NCI-H226 (cell line): ENCODE measurements around the gene PRR12.
"Not testable (repeated sequence)": the region's sequence is repeated elsewhere in the genome, so short reads cannot be mapped to it uniquely, and the experiment has no call there.

Experiments
- DNase-seq: peaks from one replicate; pipeline ENCODE4 v3.0.0-alpha.2; 2015

Gene PRR12

GRCh38 chr19:49592486-49593232, 1.7 kb downstream of the PRR12 start:
- peak; percentile 13 for DNase-seq

DNA sequence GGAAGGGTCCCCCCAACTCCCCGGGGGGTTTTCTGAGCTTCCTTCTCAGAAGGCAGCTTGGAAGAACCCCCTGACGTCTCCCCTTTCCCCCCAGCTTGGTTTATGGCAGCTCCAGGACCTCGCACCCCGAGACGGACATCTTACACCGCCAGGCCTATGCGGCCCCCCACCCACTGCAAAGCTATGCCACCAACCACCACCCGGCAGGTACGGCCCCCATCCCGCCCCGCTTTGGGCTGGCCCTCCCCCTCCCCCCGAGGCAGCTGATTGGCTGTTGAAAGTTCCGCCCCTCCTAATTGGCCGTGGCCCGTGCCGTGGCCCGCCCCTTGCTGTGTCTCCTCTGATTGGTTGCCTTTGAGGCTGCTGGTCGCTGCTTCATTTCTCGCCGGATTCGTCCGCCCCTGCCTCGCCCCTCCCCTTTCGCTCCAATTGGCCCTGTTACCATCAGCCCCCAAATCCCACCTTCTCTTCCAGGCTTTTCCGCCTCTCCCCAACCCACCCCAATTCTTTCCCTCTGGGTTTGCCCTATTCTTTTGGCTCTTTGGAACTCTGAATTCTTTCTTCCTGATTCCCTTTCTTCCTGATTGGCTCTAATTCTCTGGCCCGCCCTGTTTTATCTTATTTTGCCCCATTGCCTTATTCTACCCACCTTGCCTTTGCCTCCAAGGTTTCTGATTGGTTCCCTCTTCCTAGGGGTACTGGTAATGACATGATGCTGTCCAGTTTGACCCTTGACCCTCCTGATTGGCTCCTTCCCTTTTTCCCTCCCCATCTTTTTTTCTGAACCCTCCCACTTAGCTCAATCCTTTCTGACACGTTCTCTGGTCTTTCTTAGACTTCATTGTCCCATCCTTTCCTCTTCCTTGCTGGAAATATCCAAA, 2.5 kb downstream of the PRR12 start:
- DNase-seq, result peak; percentile 92

DNA sequence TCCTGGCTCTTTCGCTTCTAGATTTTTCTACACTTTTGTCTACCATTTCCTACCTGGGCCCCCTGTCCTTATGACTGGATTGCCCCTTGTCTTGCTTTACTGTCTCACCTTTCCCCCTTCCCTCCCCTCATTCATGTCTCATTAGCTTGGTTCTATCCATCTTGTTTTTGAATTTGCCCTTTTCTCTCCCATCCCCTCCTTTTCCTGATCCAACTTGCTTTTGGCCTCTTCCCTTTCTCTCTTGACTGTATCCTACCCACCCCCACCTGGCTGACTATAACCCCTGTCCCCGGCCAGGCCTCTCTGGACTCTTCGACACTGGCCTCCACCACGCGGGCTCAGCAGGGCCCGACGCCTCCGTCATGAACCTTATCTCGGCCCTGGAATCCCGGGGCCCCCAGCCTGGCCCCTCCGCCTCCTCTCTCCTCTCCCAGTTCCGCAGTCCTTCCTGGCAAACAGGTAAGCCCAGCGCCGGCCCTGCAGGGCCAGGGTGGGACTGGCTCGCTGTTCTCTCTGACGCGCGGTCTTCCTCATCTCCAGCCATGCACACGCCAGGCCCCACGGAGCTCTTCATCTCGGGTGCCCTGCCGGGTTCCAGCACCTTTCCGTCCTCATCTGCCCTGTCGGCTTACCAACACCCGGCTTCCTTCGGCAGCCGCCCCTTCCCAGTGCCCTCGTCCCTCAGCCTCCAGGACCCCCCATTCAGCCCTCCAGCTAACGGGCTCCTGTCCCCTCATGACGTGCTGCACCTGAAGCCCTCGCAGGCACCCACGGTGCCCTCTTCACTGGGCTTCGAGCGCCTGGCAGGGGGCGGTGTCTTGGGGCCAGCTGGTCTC, 3.4 kb downstream of the PRR12 start:
- no peak for DNase-seq

DNA sequence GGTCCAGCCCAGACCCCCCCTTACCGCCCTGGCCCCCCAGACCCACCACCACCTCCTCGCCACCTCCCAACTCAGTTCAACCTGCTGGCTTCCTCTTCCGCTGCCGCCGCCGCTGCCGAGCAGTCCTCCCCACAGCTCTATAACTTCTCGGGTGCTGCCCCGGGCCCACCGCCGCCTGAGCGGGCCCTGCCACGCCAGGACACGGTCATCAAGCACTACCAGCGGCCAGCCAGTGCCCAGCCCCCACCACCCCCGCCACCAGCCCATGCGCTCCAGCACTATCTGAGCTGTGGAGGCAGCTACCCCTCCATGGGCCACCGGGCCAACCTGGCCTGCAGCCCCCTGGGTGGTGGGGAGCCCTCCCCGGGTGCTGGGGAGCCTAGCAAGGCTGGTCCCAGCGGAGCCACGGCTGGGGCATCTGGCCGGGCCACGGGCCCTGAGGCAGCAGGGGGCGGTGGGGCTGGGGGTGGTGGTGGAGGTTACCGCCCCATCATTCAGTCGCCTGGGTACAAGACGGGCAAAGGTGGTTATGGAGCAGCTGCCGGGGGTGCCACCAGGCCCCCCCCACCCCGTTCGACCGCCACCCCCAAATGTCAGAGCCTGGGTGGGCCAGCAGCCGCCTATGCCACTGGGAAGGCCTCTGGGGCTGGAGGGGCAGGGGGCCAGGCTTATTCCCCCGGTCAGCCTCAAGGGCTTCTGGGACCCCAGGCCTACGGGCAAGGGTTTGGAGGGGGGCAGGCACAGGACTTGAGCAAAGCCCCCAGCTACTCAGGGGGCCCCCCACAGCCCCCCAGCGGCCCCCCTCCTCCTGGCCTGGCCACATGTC, 4.2 kb downstream of the PRR12 start:
- no peak for DNase-seq

GRCh38 chr19:49595819-49596404, 4.9 kb downstream of the PRR12 start:
- no peak for DNase-seq

GRCh38 chr19:49596407-49596806, 5.4 kb downstream of the PRR12 start:
- no peak for DNase-seq

DNA sequence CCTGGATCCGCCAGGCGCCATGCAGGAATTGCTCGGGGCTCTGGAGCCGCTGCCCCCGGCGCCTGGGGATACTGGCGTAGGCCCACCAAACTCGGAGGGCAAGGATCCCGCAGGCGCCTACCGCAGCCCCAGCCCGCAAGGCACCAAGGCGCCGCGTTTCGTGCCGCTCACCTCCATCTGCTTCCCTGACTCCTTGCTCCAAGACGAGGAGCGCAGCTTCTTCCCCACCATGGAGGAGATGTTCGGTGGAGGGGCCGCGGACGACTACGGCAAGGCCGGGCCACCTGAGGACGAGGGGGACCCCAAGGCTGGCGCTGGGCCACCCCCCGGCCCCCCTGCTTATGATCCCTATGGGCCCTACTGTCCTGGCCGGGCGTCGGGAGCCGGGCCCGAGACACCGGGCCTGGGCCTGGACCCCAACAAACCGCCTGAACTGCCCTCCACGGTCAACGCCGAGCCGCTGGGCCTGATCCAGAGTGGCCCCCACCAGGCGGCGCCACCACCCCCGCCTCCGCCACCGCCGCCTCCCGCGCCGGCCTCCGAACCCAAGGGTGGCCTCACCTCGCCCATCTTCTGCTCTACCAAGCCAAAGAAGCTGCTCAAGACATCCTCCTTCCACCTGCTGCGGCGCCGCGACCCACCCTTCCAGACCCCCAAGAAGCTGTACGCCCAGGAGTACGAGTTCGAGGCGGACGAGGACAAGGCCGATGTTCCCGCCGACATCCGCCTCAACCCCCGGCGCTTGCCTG, 6.1 kb downstream of the PRR12 start:
- no peak for DNase-seq

DNA sequence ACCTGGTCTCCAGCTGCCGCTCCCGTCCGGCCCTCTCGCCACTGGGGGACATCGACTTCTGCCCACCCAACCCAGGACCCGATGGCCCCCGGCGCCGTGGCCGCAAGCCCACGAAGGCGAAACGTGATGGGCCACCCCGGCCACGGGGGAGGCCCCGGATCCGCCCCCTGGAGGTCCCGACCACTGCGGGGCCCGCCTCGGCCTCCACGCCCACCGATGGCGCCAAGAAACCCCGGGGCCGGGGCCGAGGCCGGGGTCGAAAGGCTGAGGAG, 6.7 kb downstream of the PRR12 start:
- DNase-seq, result no peak

GRCh38 chr19:49599378-49600295, 8.7 kb downstream of the PRR12 start:
- DNase-seq, result no peak

DNA sequence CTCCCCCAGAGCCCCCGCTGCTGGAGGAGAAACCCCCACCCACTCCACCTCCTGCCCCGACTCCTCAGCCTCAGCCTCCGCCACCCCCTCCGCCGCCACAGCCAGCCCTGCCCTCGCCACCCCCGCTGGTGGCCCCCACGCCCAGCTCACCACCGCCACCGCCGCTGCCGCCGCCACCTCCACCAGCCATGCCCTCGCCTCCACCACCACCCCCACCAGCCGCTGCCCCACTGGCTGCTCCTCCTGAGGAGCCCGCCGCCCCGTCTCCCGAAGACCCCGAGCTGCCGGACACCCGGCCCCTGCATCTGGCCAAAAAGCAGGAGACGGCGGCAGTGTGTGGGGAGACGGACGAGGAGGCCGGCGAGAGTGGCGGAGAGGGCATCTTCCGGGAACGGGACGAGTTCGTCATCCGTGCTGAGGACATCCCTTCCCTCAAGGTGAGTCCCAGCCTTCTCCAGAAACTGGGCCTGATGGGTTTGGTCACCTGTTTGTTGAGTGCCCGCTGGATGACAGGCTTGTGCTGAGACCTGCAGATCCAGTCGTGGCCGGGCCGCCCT, 10.6 kb downstream of the PRR12 start:
- no peak for DNase-seq

DNA sequence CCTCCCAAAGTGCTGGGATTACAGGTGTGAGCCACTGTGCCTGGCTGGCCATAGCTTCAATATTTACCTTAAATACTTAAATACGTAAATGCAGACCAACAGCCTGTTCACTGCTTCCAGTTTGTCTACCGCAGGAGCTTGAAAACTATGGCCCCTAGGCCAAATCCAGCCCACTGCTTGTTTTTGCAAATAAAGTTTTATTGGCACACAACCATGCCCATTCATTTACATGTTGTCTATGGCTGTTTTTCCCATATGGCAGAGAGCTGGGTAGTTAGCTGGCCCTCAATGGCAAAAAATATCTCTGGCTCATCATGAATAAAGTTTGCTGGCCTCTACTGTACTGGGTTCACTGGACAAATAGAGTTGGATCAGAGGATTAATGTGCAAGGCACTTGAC, 11.8 kb downstream of the PRR12 start:
- DNase-seq, result no peak

DNA sequence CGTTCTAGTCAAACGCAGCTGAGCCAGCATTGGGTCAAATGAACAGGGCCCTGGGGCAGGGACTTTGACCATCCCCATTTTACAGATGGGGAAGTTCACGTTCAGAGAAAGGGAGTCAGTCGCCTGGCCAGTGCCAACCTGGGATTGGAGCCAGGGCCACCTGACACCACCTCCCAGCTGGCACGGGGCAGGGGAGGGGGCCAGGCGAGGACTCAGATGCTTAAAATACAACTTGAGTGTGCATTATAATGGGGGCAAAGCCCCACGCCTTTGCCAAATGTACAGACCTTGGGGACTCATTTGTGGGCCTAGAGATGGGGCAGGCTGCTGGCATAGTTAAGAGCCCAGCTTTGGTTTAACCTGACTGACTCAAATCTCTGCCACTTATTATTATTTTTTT, 14.6 kb downstream of the PRR12 start:
- no peak for DNase-seq

GRCh38 chr19:49609499-49610092, 18.6 kb downstream of the PRR12 start:
- DNase-seq, result no peak

DNA sequence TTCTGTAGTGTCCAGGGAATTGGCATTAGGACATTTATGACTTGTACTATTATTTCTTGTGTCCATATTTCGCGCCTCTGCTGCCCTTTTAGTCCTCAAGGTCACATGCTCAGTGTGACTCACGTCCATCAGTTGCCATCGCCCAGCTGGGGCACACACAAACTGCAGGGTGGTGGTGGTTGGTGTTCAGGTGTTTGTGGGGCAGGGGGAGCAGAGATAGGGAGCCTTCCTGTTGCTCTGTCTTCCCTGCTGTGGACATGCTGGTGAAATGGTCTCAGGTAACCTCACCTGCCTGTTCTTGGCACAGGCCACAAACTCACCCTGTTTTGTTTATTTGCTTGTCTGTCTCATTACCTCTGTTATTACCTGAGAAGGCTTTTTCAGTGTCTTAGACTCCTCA, 22.4 kb downstream of the PRR12 start:
- DNase-seq, result no peak

GRCh38 chr19:49614096-49614833, 23.3 kb downstream of the PRR12 start:
- DNase-seq, result no peak

- DNase-seq, result no peak
These were observed 24.9 kb downstream of the PRR12 start for GRCh38 chr19:49615861-49616260.

- DNase-seq, result no peak
These were observed 25.6 kb downstream of the PRR12 start for GRCh38 chr19:49616532-49616931.

GRCh38 chr19:49616945-49617344, 26.0 kb downstream of the PRR12 start:
- no peak for DNase-seq

DNA sequence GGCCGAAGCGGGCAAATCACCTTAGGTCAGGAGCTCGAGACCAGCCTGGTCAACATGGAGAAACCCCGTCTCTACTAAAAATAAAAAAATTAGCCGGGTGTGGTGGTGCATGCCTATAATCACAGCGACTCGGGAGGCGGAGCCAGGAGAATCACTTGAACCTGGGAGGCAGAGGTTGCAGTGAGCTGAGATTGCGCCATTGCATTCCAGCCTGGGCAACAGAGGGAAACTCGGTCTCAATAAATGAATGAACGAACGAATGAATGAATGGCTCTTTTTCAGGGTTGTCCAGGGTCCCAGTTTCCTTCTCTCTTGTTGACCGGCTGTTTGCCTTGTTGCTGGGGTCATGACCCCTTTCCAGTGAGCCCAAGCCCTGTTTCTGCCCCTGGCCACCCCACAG, 26.9 kb downstream of the PRR12 start:
- DNase-seq, result not testable (repeated sequence)
